WTC11 (cell line): ENCODE data around the gene PMEPA1. TPM values are rescaled to one million over a fixed set of nuclear protein-coding genes. Genes with fewer than 3 reads are reported as not detected.

Experiments used
- ATAC-seq: fragments of 200-7000 bp; cut with Tn5 transposase; 2 replicates; pipeline ENCODE4 v1.10.0; 2021; ENCODE audit warnings: mild to moderate bottlenecking, moderate library complexity
- CTCF ChIA-PET: fragments of 300-600 bp; sonication (Branson Sonifier 250); formaldehyde crosslinking; loops from one replicate; lab custom pipeline; 2021; ENCODE audit warnings: antibody characterized with exemption; lab: Charles Lee
- POLR2A ChIA-PET: fragments of 350-600 bp; sonication (Branson Sonifier 250); formaldehyde crosslinking; loops from one replicate; lab custom pipeline; 2021; ENCODE audit warnings: antibody characterized with exemption; lab: Charles Lee
- DNase-seq: peaks from one replicate; pipeline ENCODE4 v3.0.0; 2021; ENCODE audit warnings: low spot score
- H3K27ac Mint-ChIP-seq: 2 replicates; pipeline ENCODE4 v1.8.0; 2021; ENCODE audit warnings: mixed read lengths
- H3K27me3 Mint-ChIP-seq: 2 replicates; pipeline ENCODE4 v1.8.0; 2021; ENCODE audit warnings: low read depth, mild to moderate bottlenecking, moderate library complexity, mixed read lengths
- H3K36me3 Mint-ChIP-seq: 2 replicates; pipeline ENCODE4 v1.8.0; 2021; ENCODE audit warnings: mixed read lengths
- H3K4me1 Mint-ChIP-seq: 2 replicates; pipeline ENCODE4 v1.8.0; 2022; ENCODE audit warnings: mixed read lengths
- H3K4me3 Mint-ChIP-seq: 2 replicates; pipeline ENCODE4 v1.8.0; 2021; ENCODE audit warnings: mild to moderate bottlenecking, moderate library complexity, mixed read lengths
- H3K9me3 Mint-ChIP-seq: 2 replicates; pipeline ENCODE4 v1.8.0; 2021; ENCODE audit warnings: mixed read lengths
- GABPB1 ChIP-seq: sonication (generic); formaldehyde crosslinking; IDR thresholded peaks from 2 replicates; pipeline ENCODE4 v1.8.1; 2023; ENCODE audit warnings: mild to moderate bottlenecking, missing genetic modification reagents
- GRHL2 ChIP-seq: fragments of 250-450 bp; sonication (Bioruptor Pico); IDR thresholded peaks from 2 replicates; pipeline ENCODE4 v1.8.0; 2022; ENCODE audit warnings: mild to moderate bottlenecking, moderate library complexity; ENCODE audit not compliant: insufficient replicate concordance, severe bottlenecking
- HMGA2 ChIP-seq: fragments of 250-450 bp; sonication (Bioruptor Pico); IDR thresholded peaks from 2 replicates; pipeline ENCODE4 v1.4.0; 2021; ENCODE audit warnings: mild to moderate bottlenecking, moderate library complexity
- JUN ChIP-seq: sonication (generic); formaldehyde crosslinking; IDR thresholded peaks from 2 replicates; pipeline ENCODE4 v1.8.0; 2023; ENCODE audit warnings: mild to moderate bottlenecking, missing genetic modification reagents
- KAT7 ChIP-seq: sonication (generic); formaldehyde crosslinking; IDR thresholded peaks from 2 replicates; pipeline ENCODE4 v1.8.1; 2023; ENCODE audit warnings: missing genetic modification reagents, mild to moderate bottlenecking, borderline replicate concordance
- NR1H2 ChIP-seq: sonication (generic); formaldehyde crosslinking; IDR thresholded peaks from 2 replicates; pipeline ENCODE4 v1.9.0; 2021; ENCODE audit warnings: mild to moderate bottlenecking, moderate library complexity, missing genetic modification reagents
- PRRX2 ChIP-seq: fragments of 250-450 bp; sonication (Bioruptor Pico); IDR thresholded peaks from 2 replicates; pipeline ENCODE4 v1.8.0; 2021; ENCODE audit warnings: mild to moderate bottlenecking
- SMAD3 ChIP-seq: sonication (generic); formaldehyde crosslinking; IDR thresholded peaks from 2 replicates; pipeline ENCODE4 v1.8.0; 2022; ENCODE audit warnings: missing genetic modification reagents, mild to moderate bottlenecking, borderline replicate concordance
- SMAD4 ChIP-seq: sonication (generic); formaldehyde crosslinking; IDR thresholded peaks from 2 replicates; pipeline ENCODE4 v1.8.0; 2022; ENCODE audit warnings: mild to moderate bottlenecking, missing genetic modification reagents
- total RNA-seq: library from RNA; stranded (reverse); gene quantifications from 3 replicates; pipeline ENCODE4 v1.2.3, GENCODE V29; 2021
- TF ChIP-seq, protein P1 (sequence below): sonication (generic); formaldehyde crosslinking; IDR thresholded peaks from 2 replicates; pipeline ENCODE4 v1.8.0; 2022; ENCODE audit warnings: mild to moderate bottlenecking, missing genetic modification reagents
- TF ChIP-seq, protein P2 (sequence below): fragments of 250-450 bp; sonication (Bioruptor Pico); IDR thresholded peaks from 2 replicates; pipeline ENCODE4 v2.1.2; 2022; ENCODE audit warnings: mild to moderate bottlenecking, moderate library complexity
- TF ChIP-seq, protein P3 (sequence below): sonication (generic); formaldehyde crosslinking; conservative IDR thresholded peaks from 2 replicates; pipeline ENCODE4 v1.8.1; 2023; ENCODE audit warnings: mild to moderate bottlenecking, low read depth, missing genetic modification reagents, moderate library complexity
- TF ChIP-seq, protein P4 (sequence below): fragments of 250-450 bp; sonication (Bioruptor Pico); conservative IDR thresholded peaks from 2 replicates; pipeline ENCODE4 v1.9.0; 2021; ENCODE audit warnings: mild to moderate bottlenecking
- TF ChIP-seq, protein P5 (sequence below): sonication (generic); formaldehyde crosslinking; IDR thresholded peaks from 2 replicates; pipeline ENCODE4 v1.8.1; 2022; ENCODE audit warnings: missing genetic modification reagents, borderline replicate concordance
- TF ChIP-seq, protein P6 (sequence below): sonication (generic); formaldehyde crosslinking; conservative IDR thresholded peaks from 2 replicates; pipeline ENCODE4 v1.8.1; 2022; ENCODE audit warnings: mild to moderate bottlenecking, missing genetic modification reagents

PMEPA1 gene
- total RNA-seq, 1 experiment from 2014 or later = 40.6 TPM

DNA sequence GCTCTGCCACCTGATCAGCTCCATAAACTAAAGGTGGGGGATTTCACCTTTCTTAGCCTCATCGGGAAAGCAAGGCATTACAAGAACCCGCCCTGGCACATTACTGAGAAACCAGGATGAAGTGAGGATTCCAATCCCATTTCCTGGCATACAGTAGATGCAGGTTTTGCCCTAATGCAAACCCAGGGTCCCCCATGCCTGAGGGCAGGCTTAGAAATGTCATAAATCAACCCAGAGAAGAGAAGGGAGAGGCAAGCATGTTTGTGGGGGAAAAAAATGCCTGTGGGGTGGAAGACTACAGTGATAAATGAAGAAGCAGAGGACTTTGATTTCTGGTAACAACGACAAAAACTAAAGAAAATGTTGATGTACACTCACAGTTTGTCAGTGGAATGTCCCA, 18.0 kb upstream of the PMEPA1 start:
- no peak for ATAC-seq
- H3K27me3 Mint-ChIP-seq = peaks cover 3% of the 10 kb centered on the region
- H3K4me1 Mint-ChIP-seq = peaks cover 4% of the 10 kb centered on the region
- no peak overlapping the region for H3K27ac Mint-ChIP-seq
- H3K4me3 Mint-ChIP-seq = no peak overlapping the region
- H3K9me3 Mint-ChIP-seq = no peaks in the 10 kb centered on the region
- CTCF ChIA-PET = no interaction called here
- DNase-seq = no peak
- POLR2A ChIA-PET = no interaction called here
- H3K36me3 Mint-ChIP-seq = no peaks in the 10 kb centered on the region
- TF ChIP-seq GABPB1 (CRISPR knock-in tag) (no peak), NR1H2 (CRISPR knock-in tag) (no peak), JUN (no peak), SMAD3 (CRISPR knock-in tag) (no peak), KAT7 (no peak), HMGA2 (no peak), GRHL2 (CRISPR knock-in tag) (no peak)
- TF ChIP-seq, protein P1, sequence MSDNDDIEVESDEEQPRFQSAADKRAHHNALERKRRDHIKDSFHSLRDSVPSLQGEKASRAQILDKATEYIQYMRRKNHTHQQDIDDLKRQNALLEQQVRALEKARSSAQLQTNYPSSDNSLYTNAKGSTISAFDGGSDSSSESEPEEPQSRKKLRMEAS (CRISPR knock-in tag) = no peak
- TF ChIP-seq, protein P2, sequence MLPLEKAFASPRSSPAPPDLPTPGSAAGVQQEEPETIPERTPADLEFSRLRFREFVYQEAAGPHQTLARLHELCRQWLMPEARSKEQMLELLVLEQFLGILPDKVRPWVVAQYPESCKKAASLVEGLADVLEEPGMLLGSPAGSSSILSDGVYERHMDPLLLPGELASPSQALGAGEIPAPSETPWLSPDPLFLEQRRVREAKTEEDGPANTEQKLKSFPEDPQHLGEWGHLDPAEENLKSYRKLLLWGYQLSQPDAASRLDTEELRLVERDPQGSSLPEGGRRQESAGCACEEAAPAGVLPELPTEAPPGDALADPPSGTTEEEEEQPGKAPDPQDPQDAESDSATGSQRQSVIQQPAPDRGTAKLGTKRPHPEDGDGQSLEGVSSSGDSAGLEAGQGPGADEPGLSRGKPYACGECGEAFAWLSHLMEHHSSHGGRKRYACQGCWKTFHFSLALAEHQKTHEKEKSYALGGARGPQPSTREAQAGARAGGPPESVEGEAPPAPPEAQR (CRISPR knock-in tag) = no peak
- TF ChIP-seq, protein P3, sequence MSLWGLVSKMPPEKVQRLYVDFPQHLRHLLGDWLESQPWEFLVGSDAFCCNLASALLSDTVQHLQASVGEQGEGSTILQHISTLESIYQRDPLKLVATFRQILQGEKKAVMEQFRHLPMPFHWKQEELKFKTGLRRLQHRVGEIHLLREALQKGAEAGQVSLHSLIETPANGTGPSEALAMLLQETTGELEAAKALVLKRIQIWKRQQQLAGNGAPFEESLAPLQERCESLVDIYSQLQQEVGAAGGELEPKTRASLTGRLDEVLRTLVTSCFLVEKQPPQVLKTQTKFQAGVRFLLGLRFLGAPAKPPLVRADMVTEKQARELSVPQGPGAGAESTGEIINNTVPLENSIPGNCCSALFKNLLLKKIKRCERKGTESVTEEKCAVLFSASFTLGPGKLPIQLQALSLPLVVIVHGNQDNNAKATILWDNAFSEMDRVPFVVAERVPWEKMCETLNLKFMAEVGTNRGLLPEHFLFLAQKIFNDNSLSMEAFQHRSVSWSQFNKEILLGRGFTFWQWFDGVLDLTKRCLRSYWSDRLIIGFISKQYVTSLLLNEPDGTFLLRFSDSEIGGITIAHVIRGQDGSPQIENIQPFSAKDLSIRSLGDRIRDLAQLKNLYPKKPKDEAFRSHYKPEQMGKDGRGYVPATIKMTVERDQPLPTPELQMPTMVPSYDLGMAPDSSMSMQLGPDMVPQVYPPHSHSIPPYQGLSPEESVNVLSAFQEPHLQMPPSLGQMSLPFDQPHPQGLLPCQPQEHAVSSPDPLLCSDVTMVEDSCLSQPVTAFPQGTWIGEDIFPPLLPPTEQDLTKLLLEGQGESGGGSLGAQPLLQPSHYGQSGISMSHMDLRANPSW (CRISPR knock-in tag) = no peak
- TF ChIP-seq, protein P4, sequence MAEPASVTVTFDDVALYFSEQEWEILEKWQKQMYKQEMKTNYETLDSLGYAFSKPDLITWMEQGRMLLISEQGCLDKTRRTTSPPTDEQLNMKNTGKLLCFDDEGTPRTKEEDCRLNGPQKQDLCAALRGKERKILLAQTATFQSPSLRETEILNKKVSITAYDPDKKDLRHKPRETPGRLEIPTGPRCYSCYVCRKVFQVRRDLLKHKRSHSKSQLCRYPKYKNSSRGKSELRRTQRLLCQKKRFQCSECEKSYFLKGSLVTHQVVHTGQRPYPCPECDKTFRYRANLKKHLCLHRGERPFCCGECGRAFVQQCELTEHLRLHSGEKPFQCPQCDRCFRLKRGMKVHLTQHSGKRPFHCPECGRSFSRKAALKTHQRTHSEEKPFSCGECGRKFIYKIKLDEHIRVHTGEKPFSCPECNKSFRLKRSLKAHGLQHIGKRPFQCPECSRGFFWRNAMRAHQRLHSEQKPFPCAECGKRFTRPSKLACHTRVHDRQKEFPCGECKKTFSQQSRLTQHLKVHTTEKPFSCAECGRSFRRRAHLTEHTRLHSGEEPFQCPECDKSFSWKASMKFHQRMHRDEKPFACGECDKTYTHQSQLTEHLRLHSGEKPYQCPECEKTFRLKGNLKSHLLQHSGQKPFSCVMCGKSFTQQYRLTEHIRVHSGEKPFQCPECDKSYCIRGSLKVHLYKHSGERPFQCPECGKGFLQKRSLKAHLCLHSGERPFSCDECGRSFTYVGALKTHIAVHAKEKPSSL (CRISPR knock-in tag) = no peak
- TF ChIP-seq, protein P5, sequence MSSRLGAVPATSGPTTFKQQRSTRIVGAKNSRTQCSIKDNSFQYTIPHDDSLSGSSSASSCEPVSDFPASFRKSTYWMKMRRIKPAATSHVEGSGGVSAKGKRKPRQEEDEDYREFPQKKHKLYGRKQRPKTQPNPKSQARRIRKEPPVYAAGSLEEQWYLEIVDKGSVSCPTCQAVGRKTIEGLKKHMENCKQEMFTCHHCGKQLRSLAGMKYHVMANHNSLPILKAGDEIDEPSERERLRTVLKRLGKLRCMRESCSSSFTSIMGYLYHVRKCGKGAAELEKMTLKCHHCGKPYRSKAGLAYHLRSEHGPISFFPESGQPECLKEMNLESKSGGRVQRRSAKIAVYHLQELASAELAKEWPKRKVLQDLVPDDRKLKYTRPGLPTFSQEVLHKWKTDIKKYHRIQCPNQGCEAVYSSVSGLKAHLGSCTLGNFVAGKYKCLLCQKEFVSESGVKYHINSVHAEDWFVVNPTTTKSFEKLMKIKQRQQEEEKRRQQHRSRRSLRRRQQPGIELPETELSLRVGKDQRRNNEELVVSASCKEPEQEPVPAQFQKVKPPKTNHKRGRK (CRISPR knock-in tag) = no peak
- TF ChIP-seq, protein P6, sequence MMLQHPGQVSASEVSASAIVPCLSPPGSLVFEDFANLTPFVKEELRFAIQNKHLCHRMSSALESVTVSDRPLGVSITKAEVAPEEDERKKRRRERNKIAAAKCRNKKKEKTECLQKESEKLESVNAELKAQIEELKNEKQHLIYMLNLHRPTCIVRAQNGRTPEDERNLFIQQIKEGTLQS = no peak

DNA sequence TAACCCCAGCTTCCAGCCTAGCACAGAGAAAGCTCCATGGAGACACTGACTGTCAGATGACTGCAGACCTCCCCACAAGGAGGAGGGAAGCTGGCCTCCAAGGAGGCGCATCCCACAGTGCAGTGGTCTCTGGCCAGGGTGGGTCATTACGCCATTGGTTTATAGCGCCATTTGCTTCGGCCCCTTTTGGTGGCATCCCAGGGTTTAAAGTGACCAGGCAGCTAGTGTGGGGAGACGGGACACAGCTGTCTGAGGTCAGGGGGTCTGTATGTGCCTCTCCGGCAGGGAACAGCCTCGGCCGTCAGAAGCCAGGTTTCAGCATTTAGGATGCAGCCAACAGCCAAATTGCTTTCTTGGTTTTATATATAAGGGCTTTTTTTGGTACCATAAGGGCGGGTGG, 15.8 kb upstream of the PMEPA1 start:
- H3K4me1 Mint-ChIP-seq = peaks cover 10% of the 10 kb centered on the region
- no peak for DNase-seq
- H3K36me3 Mint-ChIP-seq = no peaks in the 10 kb centered on the region
- H3K27me3 Mint-ChIP-seq = no peaks in the 10 kb centered on the region; the same call in none of the 2 replicates
- H3K27ac Mint-ChIP-seq = no peak overlapping the region
- TF ChIP-seq SMAD4 (CRISPR knock-in tag) (no peak), PRRX2 (CRISPR knock-in tag) (no peak)
- no peak overlapping the region for H3K4me3 Mint-ChIP-seq
- CTCF ChIA-PET = no interaction called here
- no peak for ATAC-seq
- H3K9me3 Mint-ChIP-seq = no peaks in the 10 kb centered on the region
- POLR2A ChIA-PET = no interaction called here
